TTC549 (cell line): ENCODE data around the gene ZMYND15.

ENCODE experiments used
- FAIRE-seq: peaks from 2 replicates; lab custom pipeline; 2012; peaks lifted over from hg19 to GRCh38; lab: Jason Lieb, UNC

ZMYND15 gene

GRCh38 chr17:4742629-4743028 lies 3.0 kb downstream of the ZMYND15 start:
- FAIRE-seq, result no peak

GRCh38 chr17:4743216-4743615 lies 3.6 kb downstream of the ZMYND15 start:
- no peak for FAIRE-seq

- no peak for FAIRE-seq
Measured at GRCh38 chr17:4743898-4744297, 4.3 kb downstream of the ZMYND15 start.

- FAIRE-seq, result no peak
Measured at GRCh38 chr17:4744999-4745969, 5.7 kb downstream of the ZMYND15 start.

- no peak for FAIRE-seq
Measured at GRCh38 chr17:4747847-4748246, 8.2 kb downstream of the ZMYND15 start.

GRCh38 chr17:4748686-4749085 lies 9.1 kb downstream of the ZMYND15 start:
- no peak for FAIRE-seq

GRCh38 chr17:4750606-4751005 lies 11.0 kb downstream of the ZMYND15 start:
- FAIRE-seq, result no peak

GRCh38 chr17:4751932-4752331 lies 12.3 kb downstream of the ZMYND15 start:
- no peak for FAIRE-seq

- no peak for FAIRE-seq
Measured at GRCh38 chr17:4753392-4753791, 13.8 kb downstream of the ZMYND15 start.

- no peak for FAIRE-seq
Measured at GRCh38 chr17:4759776-4760236, 20.2 kb downstream of the ZMYND15 start.

GRCh38 chr17:4764595-4764994 lies 25.0 kb downstream of the ZMYND15 start:
- FAIRE-seq, result no peak

GRCh38 chr17:4766201-4766600 lies 26.6 kb downstream of the ZMYND15 start:
- FAIRE-seq, result no peak

GRCh38 chr17:4766723-4767122 lies 27.1 kb downstream of the ZMYND15 start:
- no peak for FAIRE-seq

GRCh38 chr17:4768298-4768697 lies 28.7 kb downstream of the ZMYND15 start:
- FAIRE-seq, result no peak

GRCh38 chr17:4769628-4770027 lies 30.0 kb downstream of the ZMYND15 start:
- no peak for FAIRE-seq

- no peak for FAIRE-seq
Measured at GRCh38 chr17:4771519-4772234, 32.0 kb downstream of the ZMYND15 start, which contains the start of gene TM4SF5. Gene TM4SF5 (plus strand): TSS chr17:4771886. CDS start chr17:4771923, 37 bp downstream.

GRCh38 chr17:4772235-4772613 lies 32.6 kb downstream of the ZMYND15 start:
- no peak for FAIRE-seq

- FAIRE-seq, result no peak
Measured at GRCh38 chr17:4777969-4778760, 38.5 kb downstream of the ZMYND15 start.

- no peak for FAIRE-seq
Measured at GRCh38 chr17:4780325-4780955, 40.8 kb downstream of the ZMYND15 start.

GRCh38 chr17:4782652-4783051 lies 43.0 kb downstream of the ZMYND15 start:
- FAIRE-seq, result no peak

- no peak for FAIRE-seq
Measured at GRCh38 chr17:4785311-4786105, 45.9 kb downstream of the ZMYND15 start.
